ENCODE results near the gene ARHGEF12. TPM values are rescaled to one million over a fixed set of nuclear protein-coding genes. Genes with fewer than 3 reads are reported as not detected.

ARHGEF12 gene
- total RNA-seq, 1 donor from 2014 or later, result 121 TPM

- Histone ChIP-seq H3K27me3 (ENCODE audit: low read depth) (no peaks in the 10 kb centered on the region), H3K4me3 (peak overlapping the region; percentile 91), H3K9me3 (no peaks in the 10 kb centered on the region), H3K27ac (peak overlapping the region; percentile 93), H3K4me1 (peaks cover 64% of the 10 kb centered on the region), H3K36me3 (no peaks in the 10 kb centered on the region)
- no peak for TF ChIP-seq CTCF (IDR thresholded peaks at IDR 0.05)
- DNase-seq (no peak), ATAC-seq (no peak)
- intact Hi-C loops (cut with DNase I), result no loop called here
Observed at GRCh38 chr11:120337355-120338106, 1.3 kb downstream of the ARHGEF12 start.

- H3K27me3 ChIP-seq (ENCODE audit: low read depth), result no peaks in the 10 kb centered on the region
- no peaks in the 10 kb centered on the region for H3K36me3 ChIP-seq
- H3K9me3 ChIP-seq, result no peaks in the 10 kb centered on the region
- H3K4me1 ChIP-seq, result peaks cover 72% of the 10 kb centered on the region
- intact Hi-C loops (cut with DNase I), result no loop called here
- TF ChIP-seq CTCF (IDR thresholded peaks at IDR 0.05), result no peak
- H3K4me3 ChIP-seq, result peak overlapping the region; percentile 91
- no peak for ATAC-seq
- no peak for DNase-seq
- peak overlapping the region; percentile 93 for H3K27ac ChIP-seq
Observed at GRCh38 chr11:120338107-120338933, 2.1 kb downstream of the ARHGEF12 start.

GRCh38 chr11:120339394-120339890 is 3.2 kb downstream of the ARHGEF12 start:
- H3K4me1 ChIP-seq, result peaks cover 73% of the 10 kb centered on the region
- DNase-seq (no peak), ATAC-seq (no peak)
- intact Hi-C loops (cut with DNase I), result no loop called here
- no peak for TF ChIP-seq CTCF (IDR thresholded peaks at IDR 0.05)
- H3K27me3 ChIP-seq (ENCODE audit: low read depth), result no peaks in the 10 kb centered on the region
- peak overlapping the region; percentile 91 for H3K4me3 ChIP-seq
- H3K9me3 ChIP-seq, result no peaks in the 10 kb centered on the region
- no peaks in the 10 kb centered on the region for H3K36me3 ChIP-seq
- H3K27ac ChIP-seq, result peak overlapping the region; percentile 93

GRCh38 chr11:120340529-120340928 is 4.3 kb downstream of the ARHGEF12 start:
- Histone ChIP-seq H3K27ac (no peak overlapping the region), H3K4me1 (peaks cover 73% of the 10 kb centered on the region), H3K36me3 (no peaks in the 10 kb centered on the region), H3K27me3 (ENCODE audit: low read depth) (no peaks in the 10 kb centered on the region), H3K4me3 (peak overlapping the region; percentile 91), H3K9me3 (no peaks in the 10 kb centered on the region)
- intact Hi-C loops (cut with DNase I), result no loop called here
- DNase-seq, result no peak
- no peak for TF ChIP-seq CTCF (IDR thresholded peaks at IDR 0.05)
- no peak for ATAC-seq

GRCh38 chr11:120342226-120342625 is 6.0 kb downstream of the ARHGEF12 start:
- TF ChIP-seq CTCF (IDR thresholded peaks at IDR 0.05), result no peak
- Histone ChIP-seq H3K27me3 (ENCODE audit: low read depth) (peaks cover 3% of the 10 kb centered on the region), H3K36me3 (no peaks in the 10 kb centered on the region), H3K27ac (no peak overlapping the region), H3K4me3 (no peak overlapping the region), H3K4me1 (peaks cover 84% of the 10 kb centered on the region), H3K9me3 (no peaks in the 10 kb centered on the region)
- DNase-seq, result no peak
- ATAC-seq, result no peak
- intact Hi-C loops (cut with DNase I), result no loop called here

Measured in lower lobe of right lung (tissue), 2 donors.